22Rv1 (cell line): ENCODE results near the gene IDI2.

Experiments used
- CTCF ChIP-seq: fragments of 450-650 bp; IDR thresholded peaks from 2 replicates; pipeline ENCODE4 v1.5.1; 2017; ENCODE audit warnings: mild to moderate bottlenecking
- ZFX ChIP-seq: fragments of 450-650 bp; IDR thresholded peaks from 2 replicates; pipeline ENCODE4 v1.6.1; 2017; ENCODE audit warnings: antibody characterized with exemption, borderline replicate concordance

GRCh38 chr10:986137-986825 lies 39.4 kb downstream of the IDI2 start:
- TF ChIP-seq CTCF, result no peak
- no peak for TF ChIP-seq ZFX
